Right lobe of liver (tissue), 6 donors: Measurements from ENCODE around the gene CYP46A1. TPM values are rescaled to one million over a fixed set of nuclear protein-coding genes. Genes with fewer than 3 reads are reported as not detected.

Source experiments
- ATAC-seq, 4 donors: fragments of 200-7000 bp; cut with Tn5 transposase; one replicate each; pipeline ENCODE4 v1.9.1; 2020; ENCODE audit warnings: mild to moderate bottlenecking in 4 of 4, moderate library complexity in 4 of 4
- DNase-seq, 3 donors: peaks; one replicate each; pipeline ENCODE4 v3.0.0-alpha.2; 2020
- H3K27ac ChIP-seq, 3 donors: fragments of 200-600 bp; one replicate each; pipeline ENCODE4 v1.8.0; 2022
- H3K27me3 ChIP-seq, 2 donors: fragments of 200-600 bp; one replicate each; pipeline ENCODE4 v1.8.0; 2022
- H3K36me3 ChIP-seq, 4 donors: fragments of 200-600 bp; sonication (generic) in 1 of 4; one replicate each; pipeline versions ENCODE4 v1.5.1 to v1.8.0; 2017 to 2022; ENCODE audit warnings: control low read depth in 1 of 4
- H3K4me1 ChIP-seq, 4 donors: fragments of 200-600 bp; sonication (generic) in 1 of 4; one replicate each; pipeline versions ENCODE4 v1.5.1 to v1.8.0; 2017 to 2022; ENCODE audit warnings: control low read depth in 1 of 4
- H3K4me3 ChIP-seq, 3 donors: fragments of 200-600 bp; one replicate each; pipeline ENCODE4 v1.8.0; 2022
- H3K9me3 ChIP-seq, 4 donors: fragments of 200-600 bp; sonication (generic) in 1 of 4; one replicate each; pipeline versions ENCODE4 v1.5.1 to v1.8.0; 2017 to 2022; ENCODE audit warnings: control low read depth in 1 of 4
- CTCF ChIP-seq, 4 donors: fragments of 200-600 bp in 3 of 4; fragments of 450-650 bp in 1 of 4; IDR thresholded peaks; one replicate each; pipeline versions ENCODE4 v1.5.1 to v1.8.0; 2016 to 2022; ENCODE audit warnings: antibody characterized with exemption in 4 of 4, mild to moderate bottlenecking in 2 of 4
- POLR2A ChIP-seq: fragments of 450-650 bp; IDR thresholded peaks from one replicate; pipeline ENCODE4 v1.6.1; 2017; ENCODE audit warnings: antibody characterized with exemption, mild to moderate bottlenecking
- WGBS: methylation state at CpG from one replicate; pipeline ENCODE4 v1.1.6; 2018; ENCODE audit warnings: low coverage, low lambda C conversion rate; ENCODE audit not compliant: insufficient coverage; ENCODE audit errors: missing lambda C conversion rate; 5-methylcytosine and 5-hydroxymethylcytosine counted together
- intact Hi-C, 2 donors: fragments of 100-400 bp; cut with DNase I; formaldehyde crosslinking; loops; one replicate each; pipeline versions ENCODE4 v1.11.2 to v1.14.1; 2022
- total RNA-seq, 6 experiments: library from RNA; depleted of rRNA in 2 of 6; stranded (reverse); fragments of >200 nt in 2 of 6; fragmentation: NEBNext Ultra II Directional in 3 of 6; extraction: Animal tissue kit (Norgen Biotek cat#: 25700) in 3 of 6; gene quantifications; one replicate each; pipeline versions ENCODE4 v1.1.0 to v1.2.4, GENCODE V29; 2016 to 2023
- donor health status: DM: no; HTN: yes; CAD: no.
- donor health status: DM: no; HTN: no; CAD: no.
- donor health status: DM: no; HTN: no; CAD: no.
- donor health status: DM: no; HTN: yes; CAD: no.
- donor health status: DM: no; HTN: yes; CAD: no.

The CYP46A1 gene
- total RNA-seq, 6 experiments from 2014 or later = 0.06 to 1.6 (median 0.42) TPM; not detected in 1

DNA sequence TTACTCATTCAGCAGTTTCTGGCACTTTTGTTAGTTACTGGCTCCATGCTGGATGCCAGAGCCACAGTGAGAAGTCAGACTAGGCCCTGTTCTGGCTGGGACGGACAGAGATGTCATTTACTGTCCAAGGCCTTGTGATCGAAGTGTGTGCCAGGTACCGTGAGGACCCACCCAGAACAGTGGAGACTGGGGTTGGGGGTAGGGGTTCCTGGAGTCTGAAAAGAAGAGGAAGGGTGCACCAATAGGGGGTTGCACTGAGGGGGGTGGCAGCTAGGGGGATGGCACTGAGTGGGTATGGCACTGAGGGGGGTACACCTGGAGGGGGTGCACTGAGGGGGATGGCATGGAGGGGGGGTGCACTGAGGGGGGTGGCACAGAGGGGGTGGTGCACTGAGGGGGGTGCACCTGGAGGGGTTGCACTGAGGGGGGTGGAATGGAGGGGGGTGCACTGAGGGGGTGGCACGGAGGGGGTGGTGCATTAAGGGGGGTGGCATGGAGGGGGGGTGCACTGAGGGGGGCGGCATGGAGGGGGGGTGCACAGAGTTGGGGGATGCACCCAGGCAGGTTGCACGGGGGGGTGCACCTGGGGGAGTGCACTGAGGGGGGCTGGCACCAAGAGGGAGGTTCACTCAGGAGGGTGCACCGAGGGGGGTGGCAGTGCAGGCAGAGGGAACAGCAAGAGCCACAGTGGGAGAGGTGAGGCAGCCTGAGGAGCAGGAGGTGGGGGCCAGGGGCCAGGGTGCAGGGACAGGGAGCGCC is 10.6 kb upstream of the CYP46A1 start:
- ATAC-seq (no peak), DNase-seq (no peak)
- H3K4me1 ChIP-seq = peaks cover 0 to 11% (median 5%) of the 10 kb centered on the region in 4 donors
- H3K9me3 ChIP-seq = no peaks in the 10 kb centered on the region
- intact Hi-C loops = no loop called here
- H3K27ac ChIP-seq = no peak overlapping the region
- H3K36me3 ChIP-seq = no peaks in the 10 kb centered on the region
- WGBS = 82% methylated on average over 6 of the region's 8 CpGs
- no peaks in the 10 kb centered on the region for H3K27me3 ChIP-seq
- TF ChIP-seq CTCF (IDR thresholded peaks at IDR 0.05) = no peak
- TF ChIP-seq POLR2A = no peak
- no peak overlapping the region for H3K4me3 ChIP-seq

DNA sequence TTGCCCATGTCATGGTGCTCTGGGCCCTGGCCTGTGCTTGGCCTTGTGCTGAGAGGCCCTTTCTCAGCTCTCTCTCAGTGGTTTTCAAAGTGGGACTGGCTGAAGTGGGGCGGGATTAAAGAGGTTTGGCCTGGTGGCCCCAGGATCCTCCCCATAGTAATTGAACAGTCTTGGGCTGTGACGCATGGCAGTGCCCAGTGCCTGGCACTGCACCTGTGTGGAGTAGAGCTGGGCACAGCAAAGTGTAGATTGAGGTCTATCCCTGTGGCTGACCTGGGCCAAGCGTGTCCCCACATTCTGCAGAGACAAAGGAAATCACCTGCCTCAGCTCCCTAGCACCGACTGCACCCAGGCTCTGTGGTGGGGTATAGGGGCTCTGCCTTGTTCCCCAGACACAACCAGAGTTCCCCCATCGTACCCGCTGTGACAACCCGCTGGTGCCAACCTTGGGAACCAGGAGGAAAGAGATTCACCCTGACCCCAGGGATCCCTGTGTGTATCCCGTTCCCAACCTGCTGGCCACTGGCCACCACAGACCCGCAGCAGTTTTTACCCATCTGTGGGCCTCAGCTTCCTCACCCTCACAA is 9.9 kb upstream of the CYP46A1 start:
- intact Hi-C loops = no loop called here
- Histone ChIP-seq H3K9me3 (no peaks in the 10 kb centered on the region), H3K27me3 (no peaks in the 10 kb centered on the region), H3K4me3 (no peak overlapping the region), H3K36me3 (no peaks in the 10 kb centered on the region), H3K27ac (no peak overlapping the region), H3K4me1 (peaks cover 0 to 11% (median 5%) of the 10 kb centered on the region in 4 donors)
- TF ChIP-seq POLR2A (no peak), CTCF (IDR thresholded peaks at IDR 0.05) (no peak)
- WGBS = 80% methylated on average over 7 of the region's 9 CpGs
- DNase-seq (no peak), ATAC-seq (no peak)

GRCh38 chr14:99674776-99675381 is 9.2 kb upstream of the CYP46A1 start:
- Histone ChIP-seq H3K27me3 (no peaks in the 10 kb centered on the region), H3K9me3 (no peaks in the 10 kb centered on the region), H3K4me1 (peaks cover 0 to 11% (median 5%) of the 10 kb centered on the region in 4 donors), H3K27ac (no peak overlapping the region), H3K36me3 (no peaks in the 10 kb centered on the region), H3K4me3 (no peak overlapping the region)
- DNase-seq = no peak
- WGBS = no CpG with 5 or more reads among the region's 60 CpGs
- TF ChIP-seq POLR2A (no peak), CTCF (IDR thresholded peaks at IDR 0.05) (no peak)
- intact Hi-C loops = no loop called here
- ATAC-seq = no peak

- no peaks in the 10 kb centered on the region for H3K27me3 ChIP-seq
- H3K9me3 ChIP-seq = no peaks in the 10 kb centered on the region
- intact Hi-C loops = no loop called here
- TF ChIP-seq CTCF (IDR thresholded peaks at IDR 0.05) = no peak
- TF ChIP-seq POLR2A = no peak
- peaks cover 0 to 11% (median 5%) of the 10 kb centered on the region in 4 donors for H3K4me1 ChIP-seq
- no peaks in the 10 kb centered on the region for H3K36me3 ChIP-seq
- no CpG with 5 or more reads among the region's 42 CpGs for WGBS
- no peak for DNase-seq
- no peak overlapping the region for H3K4me3 ChIP-seq
- no peak for ATAC-seq
- H3K27ac ChIP-seq = no peak overlapping the region
Measured at GRCh38 chr14:99675382-99675835, 8.7 kb upstream of the CYP46A1 start.
